A549 (cell line): ENCODE measurements around the gene ACTR3C.

Experiments
- CEBPB ChIP-seq, 2 experiments: fragments of >200 bp in 1 of 2; sonication (Bioruptor Twin) in 1 of 2; formaldehyde crosslinking in 1 of 2; IDR thresholded peaks; 2 replicates each; pipeline ENCODE4 v1.6.1; 2012 to 2016
- CTCF ChIP-seq: fragments of >200 bp; sonication (Bioruptor Twin); formaldehyde crosslinking; IDR thresholded peaks from 3 replicates; pipeline ENCODE4 v1.5.1; 2016
- ELK1 ChIP-seq: fragments of 150-350 bp; IDR thresholded peaks from 2 replicates; pipeline ENCODE4 v1.6.1; 2014; ENCODE audit warnings: low read depth, mild to moderate bottlenecking, low read length
- FOXS1 ChIP-seq: fragments of 250-450 bp; sonication (Bioruptor Pico); IDR thresholded peaks from 2 replicates; pipeline ENCODE4 v1.5.0; 2020; ENCODE audit warnings: mild to moderate bottlenecking, moderate library complexity
- HMGXB4 ChIP-seq: fragments of 250-450 bp; sonication (Bioruptor Pico); IDR thresholded peaks from 2 replicates; pipeline ENCODE4 v1.5.0; 2021; ENCODE audit warnings: mild to moderate bottlenecking, moderate library complexity, borderline replicate concordance
- MAFK ChIP-seq: fragments of 450-650 bp; IDR thresholded peaks from 2 replicates; pipeline ENCODE4 v1.6.1; 2014; ENCODE audit not compliant: partially characterized antibody
- MAZ ChIP-seq: fragments of 150-350 bp; IDR thresholded peaks from 2 replicates; pipeline ENCODE4 v1.6.1; 2014; ENCODE audit warnings: antibody characterized with exemption, low read depth, low read length, borderline replicate concordance
- PHF8 ChIP-seq: fragments of 200-600 bp; sonication (generic); IDR thresholded peaks from 2 replicates; pipeline ENCODE4 v1.6.1; 2016; ENCODE audit warnings: low read depth, mild to moderate bottlenecking, antibody characterized with exemption, moderate library complexity, borderline replicate concordance
- POLR2A ChIP-seq: IDR thresholded peaks from 2 replicates; pipeline ENCODE4 v1.6.1; 2012; ENCODE audit warnings: mild to moderate bottlenecking, low read length
- RFX5 ChIP-seq: fragments of 450-650 bp; IDR thresholded peaks from 2 replicates; pipeline ENCODE4 v1.7.1; 2014; ENCODE audit warnings: antibody characterized with exemption, mild to moderate bottlenecking, moderate library complexity

GRCh38 chr7:150307904-150308303 is 15.4 kb downstream of the ACTR3C start:
- no peak for TF ChIP-seq CTCF
- no peak for TF ChIP-seq MAFK
- TF ChIP-seq HMGXB4 = no peak
- TF ChIP-seq PHF8 = no peak
- no peak for TF ChIP-seq POLR2A
- TF ChIP-seq RFX5 = no peak
- no peak for TF ChIP-seq ELK1
- no peak for TF ChIP-seq MAZ
- no peak for TF ChIP-seq CEBPB (IDR thresholded peaks at IDR 0.05)
- no peak for TF ChIP-seq FOXS1 (CRISPR knock-in tag)
